ENCODE measurements around the gene ABHD11. TPM values are rescaled to one million over a fixed set of nuclear protein-coding genes. Genes with fewer than 3 reads are reported as not detected.
A peak's percentile ranks its signal among the peaks of the same experiment; 100 is the strongest.

Gene ABHD11
- total and polyA plus RNA-seq, 9 of the 15 experiments (the other 6 are each of a cell fraction or from before 2014, with no cell fraction given), result 7.7 to 44.2 (median 18.9) TPM

DNA sequence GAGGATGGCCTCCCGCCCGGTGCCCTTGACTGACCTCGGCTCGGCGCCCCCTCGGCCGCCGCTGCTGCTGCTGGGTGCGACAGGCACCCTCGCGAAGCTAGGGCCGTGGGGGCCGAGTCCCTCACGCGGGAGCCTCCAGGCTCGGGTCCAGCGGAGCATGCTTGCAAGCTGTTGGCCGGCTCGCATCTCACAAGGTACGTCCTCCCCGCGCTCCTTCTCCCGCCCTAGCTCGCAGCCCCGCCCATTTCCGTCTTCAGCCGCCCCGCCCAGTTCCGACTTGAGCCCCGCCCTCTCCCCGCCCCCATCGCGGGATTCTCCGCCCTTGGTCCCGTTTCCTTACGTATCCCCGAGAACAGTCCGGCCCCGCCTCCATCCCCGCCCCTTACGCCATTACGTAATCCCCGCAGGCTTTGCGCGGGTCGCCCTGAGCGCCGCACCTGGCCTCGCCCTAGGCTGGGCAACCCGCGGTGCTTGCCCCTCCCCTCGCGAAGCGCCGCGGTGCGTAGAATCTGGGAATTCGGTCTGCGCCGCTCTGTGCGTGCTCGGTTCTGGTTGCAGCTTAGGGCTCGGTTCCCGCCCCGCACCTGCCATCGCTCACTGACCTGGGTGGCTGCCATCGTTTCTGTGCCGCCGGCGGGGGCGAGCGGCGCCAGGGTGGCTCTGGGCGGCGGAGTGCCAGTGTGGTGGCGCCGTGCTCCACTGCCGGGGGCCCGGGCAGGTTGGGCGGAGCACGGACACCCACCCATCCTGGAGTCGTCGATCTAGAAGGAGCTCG lies at the start of gene ABHD11 (continued):
- TF ChIP-seq, protein P1, sequence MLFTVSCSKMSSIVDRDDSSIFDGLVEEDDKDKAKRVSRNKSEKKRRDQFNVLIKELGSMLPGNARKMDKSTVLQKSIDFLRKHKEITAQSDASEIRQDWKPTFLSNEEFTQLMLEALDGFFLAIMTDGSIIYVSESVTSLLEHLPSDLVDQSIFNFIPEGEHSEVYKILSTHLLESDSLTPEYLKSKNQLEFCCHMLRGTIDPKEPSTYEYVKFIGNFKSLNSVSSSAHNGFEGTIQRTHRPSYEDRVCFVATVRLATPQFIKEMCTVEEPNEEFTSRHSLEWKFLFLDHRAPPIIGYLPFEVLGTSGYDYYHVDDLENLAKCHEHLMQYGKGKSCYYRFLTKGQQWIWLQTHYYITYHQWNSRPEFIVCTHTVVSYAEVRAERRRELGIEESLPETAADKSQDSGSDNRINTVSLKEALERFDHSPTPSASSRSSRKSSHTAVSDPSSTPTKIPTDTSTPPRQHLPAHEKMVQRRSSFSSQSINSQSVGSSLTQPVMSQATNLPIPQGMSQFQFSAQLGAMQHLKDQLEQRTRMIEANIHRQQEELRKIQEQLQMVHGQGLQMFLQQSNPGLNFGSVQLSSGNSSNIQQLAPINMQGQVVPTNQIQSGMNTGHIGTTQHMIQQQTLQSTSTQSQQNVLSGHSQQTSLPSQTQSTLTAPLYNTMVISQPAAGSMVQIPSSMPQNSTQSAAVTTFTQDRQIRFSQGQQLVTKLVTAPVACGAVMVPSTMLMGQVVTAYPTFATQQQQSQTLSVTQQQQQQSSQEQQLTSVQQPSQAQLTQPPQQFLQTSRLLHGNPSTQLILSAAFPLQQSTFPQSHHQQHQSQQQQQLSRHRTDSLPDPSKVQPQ (CRISPR knock-in tag; IDR thresholded peaks at IDR 0.05; ENCODE audit: borderline replicate concordance), result no peak
- TF ChIP-seq MEF2A (IDR thresholded peaks at IDR 0.05; ENCODE audit: control insufficient read depth, low read depth, low read length), result no peak
- TF ChIP-seq TAF7 (tag; IDR thresholded peaks at IDR 0.05), result peak; percentile 37; the same call in 1 of the 2 replicates
- TF ChIP-seq ZNF436 (CRISPR knock-in tag; IDR thresholded peaks at IDR 0.05), result no peak
- TF ChIP-seq, protein P2, sequence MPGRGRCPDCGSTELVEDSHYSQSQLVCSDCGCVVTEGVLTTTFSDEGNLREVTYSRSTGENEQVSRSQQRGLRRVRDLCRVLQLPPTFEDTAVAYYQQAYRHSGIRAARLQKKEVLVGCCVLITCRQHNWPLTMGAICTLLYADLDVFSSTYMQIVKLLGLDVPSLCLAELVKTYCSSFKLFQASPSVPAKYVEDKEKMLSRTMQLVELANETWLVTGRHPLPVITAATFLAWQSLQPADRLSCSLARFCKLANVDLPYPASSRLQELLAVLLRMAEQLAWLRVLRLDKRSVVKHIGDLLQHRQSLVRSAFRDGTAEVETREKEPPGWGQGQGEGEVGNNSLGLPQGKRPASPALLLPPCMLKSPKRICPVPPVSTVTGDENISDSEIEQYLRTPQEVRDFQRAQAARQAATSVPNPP (IDR thresholded peaks at IDR 0.05; ENCODE audit: borderline replicate concordance, insufficient read depth, insufficient read length), result no peak
- peak; percentile 85; the same call in 1 of the 2 replicates for TF ChIP-seq PHF8 (IDR thresholded peaks at IDR 0.05; ENCODE audit: borderline replicate concordance, low read length)
- TF ChIP-seq ZNF174 (CRISPR knock-in tag; IDR thresholded peaks at IDR 0.05), result no peak
- peak; percentile 99 for TF ChIP-seq HNRNPL (IDR thresholded peaks at IDR 0.05; ENCODE audit: low read depth, low read length)
- TF ChIP-seq, protein P3, sequence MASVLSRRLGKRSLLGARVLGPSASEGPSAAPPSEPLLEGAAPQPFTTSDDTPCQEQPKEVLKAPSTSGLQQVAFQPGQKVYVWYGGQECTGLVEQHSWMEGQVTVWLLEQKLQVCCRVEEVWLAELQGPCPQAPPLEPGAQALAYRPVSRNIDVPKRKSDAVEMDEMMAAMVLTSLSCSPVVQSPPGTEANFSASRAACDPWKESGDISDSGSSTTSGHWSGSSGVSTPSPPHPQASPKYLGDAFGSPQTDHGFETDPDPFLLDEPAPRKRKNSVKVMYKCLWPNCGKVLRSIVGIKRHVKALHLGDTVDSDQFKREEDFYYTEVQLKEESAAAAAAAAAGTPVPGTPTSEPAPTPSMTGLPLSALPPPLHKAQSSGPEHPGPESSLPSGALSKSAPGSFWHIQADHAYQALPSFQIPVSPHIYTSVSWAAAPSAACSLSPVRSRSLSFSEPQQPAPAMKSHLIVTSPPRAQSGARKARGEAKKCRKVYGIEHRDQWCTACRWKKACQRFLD (CRISPR knock-in tag; IDR thresholded peaks at IDR 0.05), result peak; percentile 58; the same call in 1 of the 2 replicates
- TF ChIP-seq RBBP5 (IDR thresholded peaks at IDR 0.05; ENCODE audit: borderline replicate concordance, insufficient read depth, low read length, poor library complexity, severe bottlenecking), result peak; percentile 74
- TF ChIP-seq GABPA (tag; conservative IDR thresholded peaks at IDR 0.05; ENCODE audit: low read depth), result peak; percentile 78
- TF ChIP-seq EWSR1 (IDR thresholded peaks at IDR 0.05; ENCODE audit: borderline replicate concordance, low read depth, partially characterized antibody), result no peak
- TF ChIP-seq ZNF324 (CRISPR knock-in tag; IDR thresholded peaks at IDR 0.05), result peak; percentile 58
- TF ChIP-seq JUND (IDR thresholded peaks at IDR 0.05; ENCODE audit: borderline replicate concordance, low read depth, low read length), result peak; percentile 93
- TF ChIP-seq JUND (tag; IDR thresholded peaks at IDR 0.05; ENCODE audit: borderline replicate concordance, low read depth, low read length), result peak; percentile 75; the same call in 1 of the 3 replicates
- TF ChIP-seq CBFA2T2 (conservative IDR thresholded peaks at IDR 0.05), result no peak
- no peak; the same call in 1 of the 2 replicates for TF ChIP-seq HDAC6 (IDR thresholded peaks at IDR 0.05; ENCODE audit: low read depth, low read length)
- TF ChIP-seq, protein P4, sequence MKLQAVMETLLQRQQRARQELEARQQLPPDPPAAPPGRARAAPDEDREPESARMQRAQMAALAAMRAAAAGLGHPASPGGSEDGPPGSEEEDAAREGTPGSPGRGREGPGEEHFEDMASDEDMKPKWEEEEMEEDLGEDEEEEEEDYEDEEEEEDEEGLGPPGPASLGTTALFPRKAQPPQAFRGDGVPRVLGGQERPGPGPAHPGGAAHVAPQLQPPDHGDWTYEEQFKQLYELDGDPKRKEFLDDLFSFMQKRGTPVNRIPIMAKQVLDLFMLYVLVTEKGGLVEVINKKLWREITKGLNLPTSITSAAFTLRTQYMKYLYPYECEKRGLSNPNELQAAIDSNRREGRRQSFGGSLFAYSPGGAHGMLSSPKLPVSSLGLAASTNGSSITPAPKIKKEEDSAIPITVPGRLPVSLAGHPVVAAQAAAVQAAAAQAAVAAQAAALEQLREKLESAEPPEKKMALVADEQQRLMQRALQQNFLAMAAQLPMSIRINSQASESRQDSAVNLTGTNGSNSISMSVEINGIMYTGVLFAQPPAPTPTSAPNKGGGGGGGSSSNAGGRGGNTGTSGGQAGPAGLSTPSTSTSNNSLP (IDR thresholded peaks at IDR 0.05; ENCODE audit: borderline replicate concordance, low read depth, low read length), result no peak
- no peak for TF ChIP-seq ESRRB (CRISPR knock-in tag; IDR thresholded peaks at IDR 0.05; ENCODE audit: borderline replicate concordance)
- no peak for TF ChIP-seq MCM5 (IDR thresholded peaks at IDR 0.05; ENCODE audit: low read depth)

All from K562 (cell line).